Measurements from ENCODE around the gene GGTLC2.
"Not testable (repeated sequence)": the region's sequence is repeated elsewhere in the genome, so short reads cannot be mapped to it uniquely, and the experiment has no call there.

Gene GGTLC2

DNA sequence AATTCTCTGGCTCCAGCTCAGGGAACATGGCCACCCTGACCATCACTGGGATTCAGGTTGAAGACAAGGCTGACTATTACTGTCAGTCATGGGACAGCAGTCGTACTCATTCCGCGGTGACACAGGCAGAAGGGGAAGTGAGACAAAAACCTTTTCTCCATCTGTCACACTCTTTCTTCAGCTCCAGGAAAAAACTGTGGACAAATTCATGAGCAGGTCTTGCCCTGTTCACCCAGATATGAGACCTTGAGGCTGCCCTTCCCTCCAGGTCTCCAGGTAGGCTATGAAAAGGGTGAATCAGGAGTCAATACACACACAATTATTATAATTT, 39.4 kb upstream of the GGTLC2 start:
- Histone ChIP-seq H4K20me1 (ENCODE audit: insufficient read depth, low read length, poor library complexity, severe bottlenecking) (no peaks in the 10 kb centered on the region), H2AFZ (ENCODE audit: low read length) (no peak overlapping the region), H3K36me3 (ENCODE audit: insufficient read depth, low read length) (no peaks in the 10 kb centered on the region), H3K9me2 (replicated peaks; ENCODE audit: low read depth, low read length) (no peaks in the 10 kb centered on the region), H3K9ac (ENCODE audit: low read depth, low read length, poor library complexity, severe bottlenecking) (no peak overlapping the region), H3K27me3 (ENCODE audit: insufficient read depth, low read length, poor library complexity, severe bottlenecking) (no peaks in the 10 kb centered on the region), H3K4me3 (ENCODE audit: low read length, poor library complexity, severe bottlenecking) (no peak overlapping the region), H3K4me1 (ENCODE audit: insufficient read depth, low read length, poor library complexity, severe bottlenecking) (no peaks in the 10 kb centered on the region), H3K9me3 (ENCODE audit: insufficient read depth, low read depth, low read length) (no peaks in the 10 kb centered on the region), H3F3A (ENCODE audit: low read depth) (no peaks in the 10 kb centered on the region), H3K4me2 (ENCODE audit: low read depth, low read length, poor library complexity, severe bottlenecking) (no peak overlapping the region), H3K79me2 (ENCODE audit: insufficient read depth, low read length) (no peaks in the 10 kb centered on the region)
- TF ChIP-seq, protein P1, sequence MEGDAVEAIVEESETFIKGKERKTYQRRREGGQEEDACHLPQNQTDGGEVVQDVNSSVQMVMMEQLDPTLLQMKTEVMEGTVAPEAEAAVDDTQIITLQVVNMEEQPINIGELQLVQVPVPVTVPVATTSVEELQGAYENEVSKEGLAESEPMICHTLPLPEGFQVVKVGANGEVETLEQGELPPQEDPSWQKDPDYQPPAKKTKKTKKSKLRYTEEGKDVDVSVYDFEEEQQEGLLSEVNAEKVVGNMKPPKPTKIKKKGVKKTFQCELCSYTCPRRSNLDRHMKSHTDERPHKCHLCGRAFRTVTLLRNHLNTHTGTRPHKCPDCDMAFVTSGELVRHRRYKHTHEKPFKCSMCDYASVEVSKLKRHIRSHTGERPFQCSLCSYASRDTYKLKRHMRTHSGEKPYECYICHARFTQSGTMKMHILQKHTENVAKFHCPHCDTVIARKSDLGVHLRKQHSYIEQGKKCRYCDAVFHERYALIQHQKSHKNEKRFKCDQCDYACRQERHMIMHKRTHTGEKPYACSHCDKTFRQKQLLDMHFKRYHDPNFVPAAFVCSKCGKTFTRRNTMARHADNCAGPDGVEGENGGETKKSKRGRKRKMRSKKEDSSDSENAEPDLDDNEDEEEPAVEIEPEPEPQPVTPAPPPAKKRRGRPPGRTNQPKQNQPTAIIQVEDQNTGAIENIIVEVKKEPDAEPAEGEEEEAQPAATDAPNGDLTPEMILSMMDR (conservative IDR thresholded peaks at IDR 0.05; ENCODE audit: low read length), result no peak
- TF ChIP-seq EZH2phosphoT487 (IDR thresholded peaks at IDR 0.05; ENCODE audit: borderline replicate concordance), result no peak

DNA sequence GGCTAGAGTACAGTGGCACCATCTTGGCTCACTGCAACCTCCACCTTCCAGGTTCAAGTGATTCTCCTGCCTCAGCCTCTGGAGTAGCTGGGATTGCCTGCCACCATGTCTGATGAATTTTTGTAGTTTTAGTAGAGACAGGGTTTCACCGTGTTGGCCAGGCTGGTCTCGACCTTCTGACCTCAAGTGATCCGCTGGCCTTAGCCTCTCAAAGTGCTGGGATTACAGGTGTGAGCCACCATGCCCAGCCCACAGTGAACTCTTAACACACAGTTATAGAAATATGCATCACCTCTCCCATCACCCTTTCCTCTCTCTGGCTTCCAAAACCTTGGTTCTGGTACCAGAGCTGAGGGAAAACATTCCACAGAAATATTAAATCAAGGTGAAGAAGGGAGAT, 36.4 kb upstream of the GGTLC2 start:
- not testable (repeated sequence) for H3K79me2 ChIP-seq (ENCODE audit: insufficient read depth, low read length); H3K4me1 ChIP-seq (ENCODE audit: insufficient read depth, low read length, poor library complexity, severe bottlenecking); H3K9me3 ChIP-seq (ENCODE audit: insufficient read depth, low read depth, low read length); H4K20me1 ChIP-seq (ENCODE audit: insufficient read depth, low read length, poor library complexity, severe bottlenecking); H2AFZ ChIP-seq (ENCODE audit: low read length); H3K36me3 ChIP-seq (ENCODE audit: insufficient read depth, low read length); H3K9me2 ChIP-seq (replicated peaks; ENCODE audit: low read depth, low read length); H3F3A ChIP-seq (ENCODE audit: low read depth); H3K9ac ChIP-seq (ENCODE audit: low read depth, low read length, poor library complexity, severe bottlenecking); H3K4me3 ChIP-seq (ENCODE audit: low read length, poor library complexity, severe bottlenecking); H3K27me3 ChIP-seq (ENCODE audit: insufficient read depth, low read length, poor library complexity, severe bottlenecking); H3K4me2 ChIP-seq (ENCODE audit: low read depth, low read length, poor library complexity, severe bottlenecking)

DNA sequence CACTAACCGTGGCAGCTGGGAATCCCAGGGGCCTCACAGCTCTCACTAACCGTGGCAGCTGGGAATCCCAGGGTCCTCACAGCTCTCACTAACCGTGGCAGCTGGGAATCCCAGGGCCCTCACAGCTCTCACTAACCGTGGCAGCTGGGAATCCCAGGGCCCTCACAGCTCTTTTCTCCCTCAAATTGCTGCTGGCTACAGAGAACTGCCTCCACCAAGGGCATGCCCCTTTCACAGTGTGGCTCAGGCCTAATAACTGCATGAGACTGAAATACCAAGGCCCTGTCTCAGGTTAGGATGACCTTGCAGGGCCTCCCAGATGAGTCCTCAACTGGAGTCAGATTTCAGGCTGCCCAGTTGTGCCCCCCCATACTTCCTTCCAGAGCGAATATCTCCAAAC, 35.1 kb upstream of the GGTLC2 start:
- no peak overlapping the region for H3K4me3 ChIP-seq (ENCODE audit: low read length, poor library complexity, severe bottlenecking)
- H3K27me3 ChIP-seq (ENCODE audit: insufficient read depth, low read length, poor library complexity, severe bottlenecking), result no peaks in the 10 kb centered on the region
- no peaks in the 10 kb centered on the region for H3K36me3 ChIP-seq (ENCODE audit: insufficient read depth, low read length)
- H3K9me3 ChIP-seq (ENCODE audit: insufficient read depth, low read depth, low read length), result no peaks in the 10 kb centered on the region
- no peak overlapping the region for H3K4me2 ChIP-seq (ENCODE audit: low read depth, low read length, poor library complexity, severe bottlenecking)
- no peaks in the 10 kb centered on the region for H4K20me1 ChIP-seq (ENCODE audit: insufficient read depth, low read length, poor library complexity, severe bottlenecking)
- H2AFZ ChIP-seq (ENCODE audit: low read length), result no peak overlapping the region
- TF ChIP-seq EZH2phosphoT487 (IDR thresholded peaks at IDR 0.05; ENCODE audit: borderline replicate concordance), result no peak
- TF ChIP-seq, protein P1 (conservative IDR thresholded peaks at IDR 0.05; ENCODE audit: low read length), result no peak
- H3F3A ChIP-seq (ENCODE audit: low read depth), result no peaks in the 10 kb centered on the region
- H3K9ac ChIP-seq (ENCODE audit: low read depth, low read length, poor library complexity, severe bottlenecking), result no peak overlapping the region
- no peaks in the 10 kb centered on the region for H3K4me1 ChIP-seq (ENCODE audit: insufficient read depth, low read length, poor library complexity, severe bottlenecking)
- no peaks in the 10 kb centered on the region for H3K9me2 ChIP-seq (replicated peaks; ENCODE audit: low read depth, low read length)
- no peaks in the 10 kb centered on the region for H3K79me2 ChIP-seq (ENCODE audit: insufficient read depth, low read length)

DNA sequence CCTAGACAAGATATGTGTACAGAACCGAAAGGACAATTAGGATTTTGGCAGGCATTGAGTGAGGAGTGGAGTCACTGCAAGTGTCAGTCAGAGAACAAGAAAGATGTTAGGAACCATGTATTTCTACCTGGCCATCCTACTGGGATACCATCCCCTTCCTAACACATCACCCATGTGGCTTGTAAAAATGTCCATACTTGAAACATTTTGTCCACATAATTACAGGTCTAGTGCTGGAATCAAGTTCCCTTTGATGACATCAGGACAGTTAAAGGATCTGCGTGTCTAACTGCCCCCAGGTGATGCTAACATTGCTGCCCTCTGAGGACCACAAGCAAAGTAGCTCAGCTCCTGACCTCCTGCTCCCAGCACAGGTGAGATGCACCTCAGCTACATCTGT, 31.9 kb upstream of the GGTLC2 start:
- no peaks in the 10 kb centered on the region for H3K27me3 ChIP-seq (ENCODE audit: insufficient read depth, low read length, poor library complexity, severe bottlenecking)

More for the DNA sequence above, 31.9 kb upstream of the GGTLC2 start:
- Histone ChIP-seq H3F3A (ENCODE audit: low read depth) (no peaks in the 10 kb centered on the region), H3K4me2 (ENCODE audit: low read depth, low read length, poor library complexity, severe bottlenecking) (no peak overlapping the region), H2AFZ (ENCODE audit: low read length) (no peak overlapping the region), H3K9ac (ENCODE audit: low read depth, low read length, poor library complexity, severe bottlenecking) (no peak overlapping the region), H3K4me1 (ENCODE audit: insufficient read depth, low read length, poor library complexity, severe bottlenecking) (peaks cover 6% of the 10 kb centered on the region), H3K9me2 (replicated peaks; ENCODE audit: low read depth, low read length) (no peaks in the 10 kb centered on the region), H3K4me3 (ENCODE audit: low read length, poor library complexity, severe bottlenecking) (no peak overlapping the region), H3K9me3 (ENCODE audit: insufficient read depth, low read depth, low read length) (no peaks in the 10 kb centered on the region), H3K36me3 (ENCODE audit: insufficient read depth, low read length) (no peaks in the 10 kb centered on the region), H3K79me2 (ENCODE audit: insufficient read depth, low read length) (no peaks in the 10 kb centered on the region), H4K20me1 (ENCODE audit: insufficient read depth, low read length, poor library complexity, severe bottlenecking) (no peaks in the 10 kb centered on the region)
- no peak for TF ChIP-seq EZH2phosphoT487 (IDR thresholded peaks at IDR 0.05; ENCODE audit: borderline replicate concordance)
- TF ChIP-seq, protein P1 (conservative IDR thresholded peaks at IDR 0.05; ENCODE audit: low read length), result no peak

All from Loucy (cell line).